Liver (tissue), 9 donors: ENCODE results near the gene ZNF827. TPM values are rescaled to one million over a fixed set of nuclear protein-coding genes. Genes with fewer than 3 reads are reported as not detected.

ENCODE experiments used
- DNase-seq: peaks from one replicate; pipeline ENCODE4 v3.0.0-alpha.2; 2017; ENCODE audit warnings: low spot score
- H3K27ac ChIP-seq, 2 donors: one replicate each; pipeline ENCODE4 v1.7.0; 2013; ENCODE audit warnings: inconsistent platforms in 2 of 2, low read length in 2 of 2, control low read depth in 1 of 2, low read depth in 1 of 2, mild to moderate bottlenecking in 1 of 2
- H3K27me3 ChIP-seq, 4 donors: one replicate each; pipeline versions ENCODE4 v1.6.1 to v1.7.0; 2013; ENCODE audit warnings: low read length in 3 of 4, inconsistent platforms in 1 of 4, mild to moderate bottlenecking in 1 of 4, moderate library complexity in 1 of 4; ENCODE audit not compliant: control insufficient read depth in 4 of 4, insufficient read depth in 4 of 4
- H3K36me3 ChIP-seq, 4 donors: one replicate each; pipeline versions ENCODE4 v1.6.1 to v1.7.0; 2013; ENCODE audit warnings: low read length in 3 of 4, mild to moderate bottlenecking in 3 of 4, low read depth in 1 of 4, moderate library complexity in 1 of 4; ENCODE audit not compliant: control insufficient read depth in 4 of 4, insufficient read depth in 3 of 4
- H3K4me1 ChIP-seq, 4 donors: one replicate each; pipeline versions ENCODE4 v1.6.1 to v1.7.0; 2013; ENCODE audit warnings: low read length in 3 of 4, mild to moderate bottlenecking in 3 of 4, moderate library complexity in 1 of 4; ENCODE audit not compliant: control insufficient read depth in 4 of 4, insufficient read depth in 4 of 4
- H3K4me3 ChIP-seq, 3 donors: one replicate each; pipeline versions ENCODE4 v1.6.1 to v1.7.0; 2013; ENCODE audit warnings: low read length in 3 of 3, control low read depth in 1 of 3, low read depth in 1 of 3, mild to moderate bottlenecking in 1 of 3
- H3K9ac ChIP-seq, 2 donors: one replicate each; pipeline ENCODE4 v1.7.0; 2013; ENCODE audit warnings: low read length in 2 of 2, mild to moderate bottlenecking in 2 of 2, moderate library complexity in 2 of 2, control low read depth in 1 of 2, low read depth in 1 of 2
- H3K9me3 ChIP-seq, 4 donors: one replicate each; pipeline versions ENCODE4 v1.6.1 to v1.7.0; 2013; ENCODE audit warnings: low read length in 3 of 4; ENCODE audit not compliant: control insufficient read depth in 4 of 4
- CTCF ChIP-seq: fragments of 150-350 bp; IDR thresholded peaks from 2 replicates; pipeline ENCODE4 v1.5.1; 2017; ENCODE audit warnings: improper control_type of control experiment, low read depth, low read length; ENCODE audit not compliant: missing input control
- EGR1 ChIP-seq, 2 donors: IDR thresholded peaks; 2 replicates each; pipeline ENCODE4 v1.6.1; 2016 to 2018; ENCODE audit warnings: antibody characterized with exemption in 2 of 2, low read depth in 2 of 2
- FOXA1 ChIP-seq: IDR thresholded peaks from 2 replicates; pipeline ENCODE4 v1.6.1; 2016; ENCODE audit warnings: antibody characterized with exemption
- FOXA2 ChIP-seq: IDR thresholded peaks from 2 replicates; pipeline ENCODE4 v1.6.1; 2016; ENCODE audit warnings: antibody characterized with exemption
- GABPA ChIP-seq, 2 donors: IDR thresholded peaks in 1 of 2; conservative IDR thresholded peaks in 1 of 2; 2 replicates each; pipeline ENCODE4 v1.6.1; 2016; ENCODE audit warnings: antibody characterized with exemption in 2 of 2, mild to moderate bottlenecking in 1 of 2, moderate library complexity in 1 of 2
- HNF4A ChIP-seq, 2 donors: conservative IDR thresholded peaks; 2 replicates each; pipeline ENCODE4 v1.6.1; 2016; ENCODE audit warnings: antibody characterized with exemption in 2 of 2, mild to moderate bottlenecking in 2 of 2
- JUND ChIP-seq, 2 donors: IDR thresholded peaks; 2 replicates each; pipeline ENCODE4 v1.6.1; 2016; ENCODE audit warnings: antibody characterized with exemption in 2 of 2
- RAD21 ChIP-seq, 2 donors: IDR thresholded peaks; 2 replicates each; pipeline ENCODE4 v1.6.1; 2016; ENCODE audit warnings: antibody characterized with exemption in 2 of 2, mild to moderate bottlenecking in 2 of 2
- REST ChIP-seq: IDR thresholded peaks from 2 replicates; pipeline ENCODE4 v1.6.1; 2016; ENCODE audit warnings: antibody characterized with exemption, mild to moderate bottlenecking
- RXRA ChIP-seq, 2 donors: IDR thresholded peaks; 2 replicates each; pipeline ENCODE4 v1.6.1; 2017 to 2018; ENCODE audit warnings: antibody characterized with exemption in 2 of 2, mild to moderate bottlenecking in 1 of 2
- SP1 ChIP-seq: IDR thresholded peaks from 2 replicates; pipeline ENCODE4 v1.6.1; 2018; ENCODE audit warnings: antibody characterized with exemption, mild to moderate bottlenecking
- TAF1 ChIP-seq: conservative IDR thresholded peaks from 2 replicates; pipeline ENCODE4 v1.6.1; 2016; ENCODE audit warnings: antibody characterized with exemption, mild to moderate bottlenecking
- YY1 ChIP-seq: IDR thresholded peaks from 2 replicates; pipeline ENCODE4 v1.6.1; 2016; ENCODE audit warnings: antibody characterized with exemption, mild to moderate bottlenecking
- WGBS: extraction: QIAGEN DNeasy Blood & Tissue Kit; methylation state at CpG from one replicate; pipeline ENCODE4 v1.1.7; 2013; 5-methylcytosine and 5-hydroxymethylcytosine counted together
- polyA plus RNA-seq, 2 donors: library from polyadenylated mRNA; stranded (reverse) in 1 of 2; unstranded in 1 of 2; fragments of 200-250 nt in 1 of 2; fragments of >200 nt in 1 of 2; fragmentation: Nextera tagmentation in 1 of 2; extraction: Ambion mirVana in 1 of 2; gene quantifications; one replicate each; pipeline versions ENCODE4 v1.2.1 to v1.2.3, GENCODE V29; 2013 to 2015
- total RNA-seq, 2 donors: library from RNA; depleted of rRNA; stranded (reverse); fragments of >200 nt; gene quantifications; one replicate each; pipeline ENCODE4 v1.2.3, GENCODE V29; 2014
- TF ChIP-seq, protein P1 (sequence below): IDR thresholded peaks from 2 replicates; pipeline ENCODE4 v1.6.1; 2016; ENCODE audit warnings: antibody characterized with exemption
- donor health status: healthy.
- donor health status: healthy.
- donor health status: healthy.
- donor health status: healthy.
- donor health status: healthy.

Gene ZNF827
- total and polyA plus RNA-seq, 4 donors: 0.46 to 2.9 (median 1.2) TPM

GRCh38 chr4:145732895-145733880 lies 205.4 kb downstream of the ZNF827 start:
- no peaks in the 10 kb centered on the region for H3K36me3 ChIP-seq
- TF ChIP-seq REST: peak; percentile 17
- peak in 1 of 2 donors; percentile 17 for TF ChIP-seq HNF4A (conservative IDR thresholded peaks at IDR 0.05)
- no peak for TF ChIP-seq GABPA (IDR thresholded peaks at IDR 0.05 in 1 of 2, conservative IDR thresholded peaks at IDR 0.05 in 1 of 2)
- peak; percentile 80 to 85 for TF ChIP-seq EGR1 (IDR thresholded peaks at IDR 0.05; ENCODE audit: low read depth in 2 of 2)
- TF ChIP-seq YY1: no peak
- peak in 1 of 2 donors; percentile 38 for TF ChIP-seq RAD21 (IDR thresholded peaks at IDR 0.05)
- peak; percentile 11 for TF ChIP-seq SP1
- peak overlapping the region; percentile 85 to 90 for H3K27ac ChIP-seq
- no peaks in the 10 kb centered on the region for H3K27me3 ChIP-seq
- 11% methylated on average over 81 of the region's 81 CpGs for WGBS
- H3K4me3 ChIP-seq: peak overlapping the region in 2 of 3 donors; percentile 61 to 68
- no peaks in the 10 kb centered on the region for H3K9me3 ChIP-seq
- no peak overlapping the region for H3K9ac ChIP-seq
- peak; percentile 91 for DNase-seq
- H3K4me1 ChIP-seq: peaks cover 9 to 38% (median 31%) of the 10 kb centered on the region in 4 donors

DNA sequence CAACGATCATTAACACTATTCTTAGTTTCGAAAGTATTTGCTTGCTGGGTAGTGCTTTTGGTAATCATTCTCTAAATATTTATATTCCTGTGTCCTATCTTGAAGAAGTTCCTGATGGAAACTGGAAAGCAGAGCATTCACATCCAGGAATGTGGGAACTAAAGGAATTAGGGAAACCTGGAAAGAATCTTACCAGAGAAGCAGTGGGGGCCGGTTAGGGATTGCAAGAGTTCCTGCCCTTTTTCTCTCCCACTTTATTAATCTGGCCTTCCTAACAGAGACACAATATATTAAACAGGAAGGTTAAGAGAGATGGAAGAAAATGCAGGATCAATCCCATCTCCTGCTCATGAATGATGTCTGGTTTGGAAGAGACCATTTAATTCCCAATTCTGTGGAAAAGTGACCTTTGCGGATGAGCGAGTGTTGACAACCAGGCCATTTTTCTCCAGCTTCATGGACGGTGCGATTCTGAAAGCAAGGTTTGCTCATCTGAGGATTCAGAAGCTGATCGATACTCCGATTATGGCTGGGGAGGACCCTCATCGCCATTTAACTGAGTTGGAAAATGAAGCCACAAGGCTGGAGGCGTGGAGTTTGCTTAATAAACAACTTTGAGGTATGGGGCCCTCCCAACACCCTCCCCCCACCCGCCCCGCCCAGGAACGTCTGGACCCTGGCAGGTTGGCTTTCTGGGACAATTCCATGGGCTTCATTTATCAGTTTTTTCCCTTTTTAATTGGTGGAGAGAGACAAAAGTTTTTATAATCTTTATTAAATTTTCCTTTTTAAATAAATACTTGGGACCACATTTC lies 206.4 kb downstream of the ZNF827 start:
- peak; percentile 41 for DNase-seq
- Histone ChIP-seq H3K9me3 (no peaks in the 10 kb centered on the region), H3K27me3 (no peaks in the 10 kb centered on the region), H3K4me1 (peaks cover 9 to 38% (median 31%) of the 10 kb centered on the region in 4 donors), H3K4me3 (peak overlapping the region; percentile 29 to 68 (median 61)), H3K9ac (no peak overlapping the region), H3K36me3 (no peaks in the 10 kb centered on the region), H3K27ac (peak overlapping the region; percentile 75 to 90)
- TF ChIP-seq TAF1: no peak
- TF ChIP-seq FOXA1: no peak
- TF ChIP-seq FOXA2: no peak
- TF ChIP-seq, protein P1, sequence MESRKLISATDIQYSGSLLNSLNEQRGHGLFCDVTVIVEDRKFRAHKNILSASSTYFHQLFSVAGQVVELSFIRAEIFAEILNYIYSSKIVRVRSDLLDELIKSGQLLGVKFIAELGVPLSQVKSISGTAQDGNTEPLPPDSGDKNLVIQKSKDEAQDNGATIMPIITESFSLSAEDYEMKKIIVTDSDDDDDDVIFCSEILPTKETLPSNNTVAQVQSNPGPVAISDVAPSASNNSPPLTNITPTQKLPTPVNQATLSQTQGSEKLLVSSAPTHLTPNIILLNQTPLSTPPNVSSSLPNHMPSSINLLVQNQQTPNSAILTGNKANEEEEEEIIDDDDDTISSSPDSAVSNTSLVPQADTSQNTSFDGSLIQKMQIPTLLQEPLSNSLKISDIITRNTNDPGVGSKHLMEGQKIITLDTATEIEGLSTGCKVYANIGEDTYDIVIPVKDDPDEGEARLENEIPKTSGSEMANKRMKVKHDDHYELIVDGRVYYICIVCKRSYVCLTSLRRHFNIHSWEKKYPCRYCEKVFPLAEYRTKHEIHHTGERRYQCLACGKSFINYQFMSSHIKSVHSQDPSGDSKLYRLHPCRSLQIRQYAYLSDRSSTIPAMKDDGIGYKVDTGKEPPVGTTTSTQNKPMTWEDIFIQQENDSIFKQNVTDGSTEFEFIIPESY: no peak
- no peak for TF ChIP-seq JUND (IDR thresholded peaks at IDR 0.05)
- no peak for TF ChIP-seq REST
- TF ChIP-seq RAD21 (IDR thresholded peaks at IDR 0.05): no peak
- TF ChIP-seq RXRA (IDR thresholded peaks at IDR 0.05): no peak
- TF ChIP-seq HNF4A (conservative IDR thresholded peaks at IDR 0.05): no peak
- TF ChIP-seq YY1: no peak
- TF ChIP-seq CTCF: no peak
- 20% methylated on average over 14 of the region's 14 CpGs for WGBS
